ENCODE measurements around the gene ADGRB3.
"Not testable (repeated sequence)": the region's sequence is repeated elsewhere in the genome, so short reads cannot be mapped to it uniquely, and the experiment has no call there.

Gene ADGRB3

GRCh38 chr6:68650142-68650541 lies 15.1 kb downstream of the ADGRB3 start:
- no peak for DNase-seq

DNA sequence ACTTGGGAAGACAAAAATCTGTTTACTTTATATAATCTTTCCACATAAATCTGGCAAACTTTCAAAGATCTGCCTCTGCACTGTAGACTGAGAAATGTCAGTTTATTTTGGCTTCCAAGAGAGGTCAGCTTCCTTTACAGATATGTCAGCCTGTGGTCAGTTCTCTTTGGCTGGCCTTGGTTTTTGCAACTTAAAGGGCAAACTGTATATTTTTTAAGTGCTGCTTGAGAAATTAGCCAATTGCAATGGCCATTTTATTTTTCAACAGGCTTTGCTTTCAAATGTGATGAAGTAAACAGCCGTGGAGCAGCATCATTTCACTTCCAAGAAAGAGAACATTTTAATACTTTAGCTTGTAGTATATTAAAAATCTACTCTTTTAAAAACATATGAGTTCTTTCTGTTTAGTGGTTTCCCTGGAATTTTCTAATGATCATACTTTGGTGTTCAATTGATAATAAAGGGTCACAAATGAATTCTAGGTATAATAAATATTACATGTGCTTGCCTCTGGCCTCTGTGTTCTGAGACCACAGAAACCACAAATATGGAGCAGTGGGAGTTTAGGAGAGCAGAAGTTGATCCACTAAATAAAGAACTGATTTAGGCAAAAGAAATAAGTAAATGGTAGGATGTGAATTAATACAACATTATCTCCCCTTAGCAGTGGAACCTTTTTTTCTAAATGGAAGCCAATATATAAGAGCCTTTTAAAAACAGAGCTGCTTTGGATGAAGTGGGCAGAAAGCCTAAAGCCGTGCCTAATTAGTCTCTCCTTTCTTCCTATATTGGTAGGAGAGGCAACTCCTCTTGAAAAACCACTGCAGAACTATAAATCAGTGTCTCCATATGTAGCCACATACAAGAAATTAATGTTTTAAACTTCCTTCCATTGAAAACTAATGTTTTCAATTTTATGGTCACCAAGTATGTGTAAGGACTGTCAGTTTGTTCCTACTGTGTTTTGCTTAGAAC lies 16.2 kb downstream of the ADGRB3 start:
- no peak for DNase-seq

GRCh38 chr6:68652117-68652536 lies 17.0 kb downstream of the ADGRB3 start:
- DNase-seq, result no peak

DNA sequence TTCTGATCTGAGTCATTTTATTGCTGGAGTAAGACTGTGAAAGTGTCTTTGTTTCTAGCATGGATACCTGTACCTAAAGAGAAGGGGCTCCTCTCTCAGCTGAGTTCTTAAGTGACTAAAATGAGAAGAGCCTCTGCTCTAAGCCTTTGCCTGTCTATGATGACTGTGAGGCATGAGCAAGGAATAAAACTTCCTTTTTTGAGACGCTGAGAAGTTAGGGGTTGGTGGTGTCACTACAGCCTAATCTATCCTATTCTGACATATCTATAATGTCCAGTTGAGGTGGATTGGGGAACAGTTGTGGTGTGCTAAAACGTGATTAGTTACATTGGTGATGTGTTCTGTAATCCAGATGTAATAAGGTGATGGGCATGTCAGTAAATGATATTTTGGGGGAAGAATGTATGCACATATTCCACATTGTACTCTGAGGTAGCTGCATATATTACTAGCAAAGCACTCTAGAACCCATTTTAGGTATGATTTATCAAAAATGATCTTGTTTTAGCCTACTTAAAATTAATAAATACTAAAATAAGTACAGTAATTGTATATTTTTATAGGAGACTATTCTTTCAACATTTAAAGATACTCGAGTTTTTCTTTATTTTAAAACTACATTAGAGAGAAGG lies 18.1 kb downstream of the ADGRB3 start:
- no peak for DNase-seq

- no peak for DNase-seq
Measured at GRCh38 chr6:68653706-68654089, 18.6 kb downstream of the ADGRB3 start.

GRCh38 chr6:68654134-68654533 lies 19.1 kb downstream of the ADGRB3 start:
- no peak for DNase-seq

DNA sequence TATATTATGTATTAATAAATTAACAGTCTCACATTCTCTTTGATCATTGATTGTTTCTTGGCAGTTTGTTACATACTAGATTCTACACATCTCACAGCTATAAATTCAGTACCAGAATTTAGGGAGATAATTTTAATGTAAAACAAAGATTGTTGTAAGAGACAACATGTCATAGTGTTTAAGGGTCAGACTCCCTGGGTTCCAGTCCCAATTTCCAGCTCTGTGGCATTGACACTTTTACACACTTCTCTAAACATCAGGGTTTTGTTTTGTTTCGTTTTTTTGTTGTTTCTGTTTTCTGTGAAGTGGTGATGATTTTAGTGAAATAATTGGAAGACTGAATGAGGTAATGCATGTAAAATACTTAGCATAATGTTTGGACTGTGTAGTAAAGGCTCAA lies 19.9 kb downstream of the ADGRB3 start:
- DNase-seq, result no peak

- DNase-seq, result no peak
Measured at GRCh38 chr6:68657374-68658139, 22.5 kb downstream of the ADGRB3 start.

- no peak for DNase-seq
Measured at GRCh38 chr6:68658338-68658737, 23.3 kb downstream of the ADGRB3 start.

DNA sequence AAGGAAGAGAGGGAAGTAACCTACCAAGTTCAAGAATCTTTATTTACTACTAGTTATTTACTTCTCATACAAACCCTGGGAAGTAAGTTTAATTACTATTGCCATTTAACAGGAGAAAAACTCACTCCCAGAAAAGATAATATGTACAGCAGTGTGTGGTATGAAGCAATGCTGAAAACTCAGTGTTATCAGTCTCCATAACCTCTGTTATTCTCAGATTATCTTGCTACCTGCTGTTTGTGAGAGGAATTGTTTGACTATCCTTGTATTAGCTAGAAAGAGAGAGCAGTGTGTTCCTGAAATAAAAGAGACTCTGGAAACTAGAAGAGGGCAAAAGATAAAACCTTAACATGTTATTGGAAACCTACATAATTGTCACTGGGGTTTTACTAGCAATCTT lies 38.2 kb downstream of the ADGRB3 start:
- DNase-seq, result no peak

- DNase-seq, result no peak
Measured at GRCh38 chr6:68675548-68675947, 40.5 kb downstream of the ADGRB3 start.

GRCh38 chr6:68676094-68676493 lies 41.0 kb downstream of the ADGRB3 start:
- DNase-seq, result not testable (repeated sequence)

GRCh38 chr6:68677058-68677457 lies 42.0 kb downstream of the ADGRB3 start:
- no peak for DNase-seq

DNA sequence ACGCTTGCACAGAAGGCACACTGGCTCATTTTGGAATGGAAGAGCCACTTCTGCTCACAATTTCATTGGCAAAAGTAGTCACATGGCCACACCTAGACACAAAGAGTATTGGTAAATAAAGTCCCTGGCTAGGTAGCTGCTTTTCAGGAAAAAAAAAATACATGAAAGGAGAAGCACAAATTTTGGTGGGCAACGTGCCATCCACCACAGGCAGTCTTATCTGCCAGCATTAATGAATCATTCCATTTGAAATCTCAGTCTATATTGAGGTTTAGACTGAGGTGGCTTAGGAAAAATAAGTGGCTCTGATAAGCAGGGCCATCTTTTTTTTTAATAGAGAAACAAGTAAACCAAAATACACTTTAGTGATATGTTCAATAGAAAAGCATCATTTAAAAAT lies 44.3 kb downstream of the ADGRB3 start:
- no peak for DNase-seq

DNA sequence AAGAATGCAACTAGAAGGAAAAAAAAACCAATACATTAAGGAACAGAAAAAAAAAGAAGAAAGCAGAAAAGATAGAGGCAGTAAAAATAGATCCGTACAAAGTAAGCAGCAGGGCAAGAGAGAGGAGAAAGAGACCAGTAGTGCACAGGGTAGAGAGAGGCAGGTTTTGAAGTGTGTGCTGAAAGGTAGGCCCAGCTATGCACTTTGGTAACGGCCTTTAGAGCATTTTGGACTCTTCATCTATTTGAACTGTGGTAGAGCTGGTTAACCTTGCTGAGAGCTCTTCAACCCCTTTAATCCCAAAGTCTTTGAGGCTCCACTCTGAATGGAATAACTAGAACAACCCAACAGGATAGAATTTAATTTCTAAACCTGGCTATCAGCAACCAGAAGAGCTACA lies 45.2 kb downstream of the ADGRB3 start:
- no peak for DNase-seq

DNA sequence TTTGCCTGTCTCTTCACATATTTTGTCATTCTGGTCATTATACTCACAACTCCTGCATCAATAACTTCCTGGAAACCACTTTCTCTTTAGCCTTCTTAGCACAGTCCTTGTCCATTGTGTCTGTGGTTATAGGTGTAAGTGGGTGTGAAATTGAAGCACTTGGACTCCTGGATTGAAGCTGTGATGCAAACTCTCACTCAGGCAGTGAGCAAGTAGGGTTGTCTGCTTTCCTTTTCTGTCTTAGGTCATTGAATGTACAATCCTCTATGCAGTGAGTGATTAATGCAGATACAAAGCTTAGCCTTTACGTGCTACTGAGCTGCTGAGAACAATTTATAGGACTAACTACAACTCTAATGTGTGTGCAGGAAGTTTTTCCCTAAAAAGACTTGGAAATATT lies 54.8 kb downstream of the ADGRB3 start:
- no peak for DNase-seq

DNA sequence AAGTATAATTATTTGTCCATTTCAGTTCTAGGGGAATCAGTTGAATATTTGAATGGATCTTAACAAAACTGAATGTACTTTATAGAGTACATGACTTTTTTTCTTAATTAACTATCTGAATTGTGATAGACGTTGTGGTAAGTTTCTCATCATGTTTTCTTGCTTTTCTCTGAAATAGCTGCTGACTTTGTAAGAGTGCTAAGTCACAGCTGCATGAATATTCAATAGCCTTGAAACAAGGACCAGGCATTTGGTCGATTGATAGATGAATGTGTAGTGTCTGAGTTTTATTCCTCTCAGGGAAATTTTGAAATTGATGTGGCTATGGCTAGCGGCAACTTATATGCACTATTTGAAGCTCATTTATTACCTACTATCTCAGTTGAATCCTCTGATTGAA lies 56.0 kb downstream of the ADGRB3 start:
- no peak for DNase-seq

- DNase-seq, result no peak
Measured at GRCh38 chr6:68693271-68693670, 58.2 kb downstream of the ADGRB3 start.

- DNase-seq, result no peak
Measured at GRCh38 chr6:68695403-68695802, 60.3 kb downstream of the ADGRB3 start.

DNA sequence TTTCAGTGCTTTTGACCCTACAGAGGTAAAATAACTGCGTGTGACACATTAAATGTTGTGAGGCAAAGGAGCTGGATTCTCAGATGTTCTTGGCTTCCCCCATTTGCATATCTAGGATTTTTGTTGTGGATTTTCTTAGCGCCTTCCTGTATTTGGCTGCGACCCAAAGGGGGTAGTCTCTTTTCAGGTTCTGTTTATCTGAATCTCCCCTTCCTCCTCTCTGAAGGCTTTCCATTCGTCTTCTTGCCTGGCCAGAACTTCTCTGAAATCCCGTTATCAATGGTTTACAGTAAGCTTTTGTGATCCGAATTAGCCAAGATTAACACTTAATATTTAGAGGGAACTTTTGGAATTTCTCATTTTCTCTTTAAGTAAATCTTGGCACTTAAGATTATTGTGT lies 60.8 kb downstream of the ADGRB3 start:
- no peak for DNase-seq

- DNase-seq, result no peak
Measured at GRCh38 chr6:68697394-68697793, 62.3 kb downstream of the ADGRB3 start.

DNA sequence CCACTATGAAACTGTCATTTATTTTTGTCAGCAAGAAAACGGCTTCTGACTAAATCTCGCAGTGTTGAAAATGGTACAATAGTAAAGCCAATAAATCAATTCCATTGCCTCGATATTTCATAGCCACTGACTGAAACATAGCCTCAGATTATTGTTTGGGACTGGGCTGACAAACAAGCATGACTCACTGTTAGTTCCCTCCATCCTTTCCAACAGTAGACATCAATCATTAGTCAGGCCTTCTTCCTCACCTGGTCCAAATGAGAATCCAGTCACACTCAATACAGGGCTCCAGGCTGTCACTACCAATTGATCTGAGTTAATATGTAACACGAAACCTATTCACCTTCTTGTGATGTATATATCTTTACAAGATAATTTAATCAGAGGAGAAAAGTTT lies 66.1 kb downstream of the ADGRB3 start:
- no peak for DNase-seq

DNA sequence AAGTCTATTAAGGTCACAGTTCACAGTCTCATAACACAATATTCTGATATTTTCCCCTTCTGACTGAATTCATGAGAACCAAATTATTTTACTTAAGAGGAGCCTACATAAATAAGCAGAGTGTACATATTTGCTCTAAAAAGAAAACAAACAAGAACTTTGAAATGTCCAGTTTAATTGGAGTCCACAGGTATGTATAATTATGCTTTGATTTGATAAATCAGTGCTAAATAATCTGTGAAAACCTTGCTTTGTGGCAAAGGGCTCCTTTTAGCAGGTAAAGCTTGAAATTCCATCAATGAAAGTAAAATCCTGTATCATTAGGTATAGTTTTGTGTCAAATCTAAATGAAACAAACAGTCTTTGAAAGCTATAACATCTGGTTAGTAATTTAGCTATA lies 69.4 kb downstream of the ADGRB3 start:
- no peak for DNase-seq

- no peak for DNase-seq
Measured at GRCh38 chr6:68709091-68709490, 74.0 kb downstream of the ADGRB3 start.
